ENCODE measurements around the gene UACA.
"Not testable (repeated sequence)": the region's sequence is repeated elsewhere in the genome, so short reads cannot be mapped to it uniquely, and the experiment has no call there.

UACA gene

GRCh38 chr15:70618929-70619328 is 144.4 kb downstream of the UACA start:
- DNase-seq, result peak; percentile 54

GRCh38 chr15:70617911-70618287 is 145.5 kb downstream of the UACA start:
- DNase-seq, result no peak

GRCh38 chr15:70617076-70617910 is 146.1 kb downstream of the UACA start:
- no peak for DNase-seq

- not testable (repeated sequence) for DNase-seq
Observed at GRCh38 chr15:70616311-70616756, 147.0 kb downstream of the UACA start.

GRCh38 chr15:70615435-70616310 is 147.7 kb downstream of the UACA start:
- DNase-seq, result no peak

GRCh38 chr15:70614221-70614620 is 149.1 kb downstream of the UACA start:
- DNase-seq, result no peak

- no peak for DNase-seq
Observed at GRCh38 chr15:70613271-70613670, 150.1 kb downstream of the UACA start.

GRCh38 chr15:70611286-70611685 is 152.1 kb downstream of the UACA start:
- DNase-seq, result no peak

GRCh38 chr15:70610541-70610940 is 152.8 kb downstream of the UACA start:
- no peak for DNase-seq

GRCh38 chr15:70609889-70610288 is 153.5 kb downstream of the UACA start:
- no peak for DNase-seq

GRCh38 chr15:70608144-70608543 is 155.2 kb downstream of the UACA start:
- DNase-seq, result no peak

- no peak for DNase-seq
Observed at GRCh38 chr15:70605606-70606410, 157.6 kb downstream of the UACA start.

GRCh38 chr15:70604666-70605315 is 158.6 kb downstream of the UACA start:
- no peak for DNase-seq

Measured in hematopoietic multipotent progenitor cell treated with erythropoietin and hydrocortisone succinate and interleukin-3 and kit ligand, for 6 days (in vitro differentiated cells).